Stimulated activated CD4-positive, alpha-beta T cell treated with anti-CD3 and anti-CD28 coated beads, Interleukin-1b, Interleukin-23, amount 100 ng/mL, for 1 hour (primary cell): ENCODE results near the gene TCF23.
"Not testable (repeated sequence)": the region's sequence is repeated elsewhere in the genome, so short reads cannot be mapped to it uniquely, and the experiment has no call there.

Experiments used
- DNase-seq, 2 donors: peaks; one replicate each; pipeline ENCODE4 v3.0.0-alpha.2; 2020; ENCODE audit warnings: low read depth in 2 of 2

The TCF23 gene

GRCh38 chr2:27189989-27190388, 41.2 kb downstream of the TCF23 start:
- no peak for DNase-seq

- no peak for DNase-seq
Observed at GRCh38 chr2:27191070-27191829, 42.4 kb downstream of the TCF23 start.

GRCh38 chr2:27194538-27195354, 45.9 kb downstream of the TCF23 start:
- DNase-seq: no peak

- DNase-seq: not testable (repeated sequence)
Observed at GRCh38 chr2:27195799-27196198, 47.0 kb downstream of the TCF23 start.

- DNase-seq: not testable (repeated sequence)
Observed at GRCh38 chr2:27198068-27198467, 49.3 kb downstream of the TCF23 start.

GRCh38 chr2:27198627-27199026, 49.8 kb downstream of the TCF23 start:
- DNase-seq: no peak

GRCh38 chr2:27199241-27199640, 50.4 kb downstream of the TCF23 start:
- DNase-seq: no peak

GRCh38 chr2:27201675-27202074, 52.9 kb downstream of the TCF23 start:
- DNase-seq: no peak

- DNase-seq: no peak
Observed at GRCh38 chr2:27202854-27203253, 54.0 kb downstream of the TCF23 start.

- DNase-seq: no peak
Observed at GRCh38 chr2:27203741-27204140, 54.9 kb downstream of the TCF23 start.

- no peak for DNase-seq
Observed at GRCh38 chr2:27204566-27204965, 55.8 kb downstream of the TCF23 start.

GRCh38 chr2:27205206-27205605, 56.4 kb downstream of the TCF23 start:
- DNase-seq: no peak

GRCh38 chr2:27206346-27206745, 57.5 kb downstream of the TCF23 start:
- DNase-seq: no peak
